GM20431 (cell line): ENCODE data around the gene C12orf42.

ENCODE experiments used
- in situ Hi-C: fragments of 300-500 bp; cut with MseI, MboI; formaldehyde crosslinking; loops from one replicate; pipeline ENCODE4 v1.15.0; 2020; ENCODE audit warnings: low sequenced_read_pairs; ENCODE audit not compliant: unreplicated experiment

Gene C12orf42

GRCh38 chr12:103368167-103368566 is 127.6 kb downstream of the C12orf42 start:
- in situ Hi-C loops: no loop called here

DNA sequence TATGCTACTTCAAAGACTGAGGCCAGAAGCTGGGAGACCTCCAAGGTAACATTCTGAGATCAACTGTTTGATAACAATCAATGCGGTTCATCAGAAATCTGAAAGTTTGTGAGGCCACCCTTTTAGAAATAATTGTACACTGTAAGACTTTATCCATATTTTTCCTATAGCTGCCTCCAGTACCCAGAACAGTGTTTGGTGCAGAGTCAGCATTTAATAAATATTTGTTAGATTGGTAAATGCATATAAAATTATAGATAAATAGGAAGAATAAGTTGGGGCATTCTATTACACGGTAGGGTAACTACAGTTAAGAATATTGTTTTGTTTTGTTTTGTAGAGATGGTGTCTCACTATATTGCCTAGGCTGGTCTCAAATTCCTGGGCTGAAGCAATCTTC is 141.4 kb downstream of the C12orf42 start:
- in situ Hi-C loops: no loop called here

- in situ Hi-C loops: no loop called here
These were observed 141.9 kb downstream of the C12orf42 start for GRCh38 chr12:103353913-103354312.

- in situ Hi-C loops: no loop called here
These were observed 145.7 kb downstream of the C12orf42 start for GRCh38 chr12:103350116-103350515.

GRCh38 chr12:103348935-103349334 is 146.8 kb downstream of the C12orf42 start:
- in situ Hi-C loops: no loop called here

- in situ Hi-C loops: no loop called here
These were observed 158.8 kb downstream of the C12orf42 start for GRCh38 chr12:103336940-103337339.

GRCh38 chr12:103334466-103334865 is 161.3 kb downstream of the C12orf42 start:
- in situ Hi-C loops: no loop called here

- in situ Hi-C loops: no loop called here
These were observed 162.1 kb downstream of the C12orf42 start for GRCh38 chr12:103333676-103334075.

GRCh38 chr12:103331643-103332042 is 164.1 kb downstream of the C12orf42 start:
- in situ Hi-C loops: no loop called here

DNA sequence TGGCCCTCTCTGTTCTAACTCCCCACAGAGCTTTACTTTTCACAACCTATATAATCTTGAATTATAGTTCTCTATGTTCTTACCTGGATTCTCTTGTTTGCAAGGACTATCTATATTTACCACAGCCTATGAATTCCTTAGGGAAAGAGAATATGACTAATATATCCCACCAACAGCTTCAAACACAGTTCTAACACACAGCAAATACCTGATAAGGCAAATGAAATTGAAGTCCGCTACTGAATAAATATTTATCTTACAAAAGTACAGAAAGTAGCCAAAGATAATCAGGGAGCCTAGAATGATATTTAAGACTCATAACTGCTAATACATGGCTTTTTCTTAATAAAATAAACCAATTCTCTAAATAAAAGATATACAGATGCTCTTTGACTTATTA is 165.1 kb downstream of the C12orf42 start:
- in situ Hi-C loops: no loop called here

- in situ Hi-C loops: no loop called here
These were observed 168.1 kb downstream of the C12orf42 start for GRCh38 chr12:103327676-103328075.

GRCh38 chr12:103326190-103326589 is 169.6 kb downstream of the C12orf42 start:
- in situ Hi-C loops: no loop called here

DNA sequence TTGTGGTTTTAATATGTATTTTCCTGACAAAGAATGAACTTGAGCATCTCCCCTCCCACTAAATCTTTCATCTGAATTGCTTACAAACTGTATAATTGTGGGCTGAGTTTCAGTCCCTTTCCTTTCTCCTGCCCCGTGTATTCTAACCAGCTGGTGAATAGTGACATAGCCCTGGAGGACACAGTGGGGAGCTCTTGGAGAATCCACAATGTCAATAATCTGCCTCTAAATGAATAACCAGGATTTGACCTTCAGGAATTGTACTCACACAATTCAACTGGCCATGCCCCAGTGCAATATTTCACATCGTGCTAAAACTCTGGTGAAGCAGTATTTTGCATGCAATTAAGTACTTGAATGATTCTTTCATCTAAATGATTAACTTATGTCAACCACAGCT is 177.2 kb downstream of the C12orf42 start:
- in situ Hi-C loops: no loop called here

GRCh38 chr12:103317220-103317619 is 178.5 kb downstream of the C12orf42 start:
- in situ Hi-C loops: no loop called here

DNA sequence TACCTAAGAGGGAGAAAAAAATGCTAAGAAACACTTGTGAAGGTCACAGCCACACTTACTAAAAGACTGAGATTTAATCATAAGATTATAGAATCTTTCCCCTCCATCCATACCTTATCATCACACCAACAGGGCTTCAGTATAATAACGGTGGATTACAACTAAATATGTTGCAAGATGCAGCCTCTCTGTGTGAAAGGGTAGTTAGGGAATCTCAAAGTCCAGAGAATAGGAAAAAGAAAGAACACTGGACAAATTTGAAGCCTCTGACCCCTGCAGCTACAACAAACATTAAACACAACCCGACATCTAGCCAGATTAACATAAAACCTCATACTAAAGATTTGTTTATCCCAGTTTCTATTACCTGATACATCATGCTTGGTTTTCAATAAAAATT is 181.0 kb downstream of the C12orf42 start:
- in situ Hi-C loops: no loop called here

DNA sequence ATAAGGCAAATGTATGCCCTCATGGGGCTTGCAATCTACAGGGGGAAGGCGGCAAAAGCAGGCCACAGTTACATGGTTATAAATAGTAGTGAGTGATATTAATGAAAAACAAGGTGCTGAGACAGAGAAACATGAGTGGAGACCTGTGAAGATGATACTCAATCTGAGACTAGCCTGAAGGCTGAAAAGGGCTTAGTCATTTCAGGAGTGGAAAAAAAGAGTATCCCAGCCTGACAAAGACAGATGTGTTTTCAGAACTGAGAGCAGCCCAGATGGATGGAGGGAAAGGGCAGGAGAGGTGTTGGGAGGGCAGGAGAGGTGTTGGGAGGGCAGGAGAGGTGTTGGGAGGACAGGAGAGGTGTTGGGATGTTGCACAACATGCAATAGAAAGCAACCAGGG is 181.9 kb downstream of the C12orf42 start:
- in situ Hi-C loops: no loop called here

DNA sequence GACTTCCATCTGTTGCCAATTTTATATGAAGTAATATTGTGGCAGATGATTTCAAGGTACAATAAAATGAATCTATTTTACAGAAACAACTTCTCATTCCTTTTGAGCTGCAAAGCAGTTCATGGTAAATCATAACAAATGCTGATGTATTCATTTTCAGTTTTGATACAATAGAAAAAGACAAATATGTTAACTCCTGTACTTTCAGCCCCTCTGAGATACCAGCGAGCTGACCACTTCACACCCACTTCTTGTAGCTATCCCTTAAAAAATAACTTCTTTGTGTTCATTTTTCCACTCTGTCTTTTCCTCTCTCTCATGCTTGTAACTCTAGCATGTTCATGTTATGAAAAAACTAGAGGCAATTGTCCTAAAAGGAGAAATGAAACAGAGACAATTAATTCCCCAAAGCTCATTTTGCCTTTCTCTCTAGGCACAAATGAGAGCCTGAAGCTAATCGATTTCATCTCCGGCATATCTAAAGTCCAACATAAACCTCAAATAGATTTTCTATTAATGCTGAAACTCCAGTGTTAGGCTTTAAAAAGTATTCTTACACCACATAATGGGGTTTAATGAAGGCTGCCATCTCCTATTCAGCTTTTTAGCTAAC is 182.9 kb downstream of the C12orf42 start:
- in situ Hi-C loops: no loop called here

GRCh38 chr12:103310546-103311270 is 185.1 kb downstream of the C12orf42 start:
- in situ Hi-C loops: no loop called here

GRCh38 chr12:103308396-103308795 is 187.4 kb downstream of the C12orf42 start:
- in situ Hi-C loops: no loop called here

DNA sequence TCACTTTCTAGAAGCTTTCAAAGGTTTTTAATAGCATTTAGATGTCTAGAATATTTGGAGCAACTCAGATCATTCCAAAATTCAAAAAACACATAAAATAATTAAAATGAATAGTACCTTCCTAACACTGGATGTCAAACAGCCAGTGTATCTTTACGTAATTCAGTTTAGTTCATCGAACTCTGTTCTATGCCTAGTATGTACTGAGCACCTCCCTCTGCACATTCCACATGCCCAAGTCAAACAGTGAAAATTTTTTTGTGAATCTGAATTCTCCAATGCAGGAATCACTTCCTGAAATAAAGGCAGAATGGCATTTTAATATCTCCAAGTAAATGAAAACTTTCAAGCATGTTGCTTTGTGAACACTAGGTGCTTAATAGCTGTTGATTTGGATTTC is 192.3 kb downstream of the C12orf42 start:
- in situ Hi-C loops: no loop called here

DNA sequence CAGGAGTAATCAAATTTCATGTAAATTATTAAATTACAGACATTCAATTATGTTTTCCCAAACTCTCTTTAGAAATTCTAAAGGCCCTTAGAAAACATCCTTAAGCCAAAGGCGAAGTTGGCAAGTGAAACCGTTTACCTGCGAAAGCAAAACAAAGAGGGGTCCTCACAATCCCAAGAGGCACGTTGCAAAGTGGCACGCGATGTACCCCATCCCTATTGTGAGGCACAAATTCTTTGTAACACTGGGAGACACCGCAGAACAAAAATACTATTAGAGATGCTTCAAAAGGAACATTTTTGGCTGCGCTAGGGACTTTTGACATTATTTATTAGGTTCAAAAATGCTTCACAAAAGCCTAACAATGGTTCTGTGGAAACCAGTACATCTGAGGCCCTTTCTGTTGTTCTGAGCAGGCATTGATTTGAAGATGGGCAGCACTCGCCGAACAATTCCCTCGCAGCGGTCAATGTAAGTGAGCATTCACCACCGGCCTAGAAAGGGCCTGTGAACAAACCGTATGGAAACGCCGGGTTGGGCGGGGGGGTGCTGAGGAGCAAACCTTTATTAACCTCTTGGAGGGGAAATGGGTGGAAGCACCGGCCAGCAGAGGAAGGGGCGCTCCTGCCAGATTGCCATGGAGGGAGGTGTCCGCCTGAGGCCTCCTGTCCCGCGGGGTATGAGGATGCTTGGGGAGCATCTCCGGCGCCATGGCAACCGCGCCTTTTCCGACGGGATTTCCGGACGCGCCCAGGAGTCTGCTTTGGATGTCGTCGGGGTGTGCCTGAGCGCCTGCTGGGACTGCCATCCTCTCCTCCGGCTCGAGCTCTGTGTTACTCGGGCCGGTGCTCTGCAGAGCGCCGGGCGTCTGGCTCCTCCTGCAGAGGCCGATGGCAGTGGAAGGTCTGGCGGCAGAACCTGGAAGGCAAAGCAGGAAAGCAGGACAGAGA is 193.9 kb downstream of the C12orf42 start:
- in situ Hi-C loops: no loop called here
